8988T (cell line): Measurements from ENCODE around the gene CNGA3.

ENCODE experiments used
- DNase-seq: peaks from one replicate; pipeline ENCODE4 v3.0.0; 2011

The CNGA3 gene

DNA sequence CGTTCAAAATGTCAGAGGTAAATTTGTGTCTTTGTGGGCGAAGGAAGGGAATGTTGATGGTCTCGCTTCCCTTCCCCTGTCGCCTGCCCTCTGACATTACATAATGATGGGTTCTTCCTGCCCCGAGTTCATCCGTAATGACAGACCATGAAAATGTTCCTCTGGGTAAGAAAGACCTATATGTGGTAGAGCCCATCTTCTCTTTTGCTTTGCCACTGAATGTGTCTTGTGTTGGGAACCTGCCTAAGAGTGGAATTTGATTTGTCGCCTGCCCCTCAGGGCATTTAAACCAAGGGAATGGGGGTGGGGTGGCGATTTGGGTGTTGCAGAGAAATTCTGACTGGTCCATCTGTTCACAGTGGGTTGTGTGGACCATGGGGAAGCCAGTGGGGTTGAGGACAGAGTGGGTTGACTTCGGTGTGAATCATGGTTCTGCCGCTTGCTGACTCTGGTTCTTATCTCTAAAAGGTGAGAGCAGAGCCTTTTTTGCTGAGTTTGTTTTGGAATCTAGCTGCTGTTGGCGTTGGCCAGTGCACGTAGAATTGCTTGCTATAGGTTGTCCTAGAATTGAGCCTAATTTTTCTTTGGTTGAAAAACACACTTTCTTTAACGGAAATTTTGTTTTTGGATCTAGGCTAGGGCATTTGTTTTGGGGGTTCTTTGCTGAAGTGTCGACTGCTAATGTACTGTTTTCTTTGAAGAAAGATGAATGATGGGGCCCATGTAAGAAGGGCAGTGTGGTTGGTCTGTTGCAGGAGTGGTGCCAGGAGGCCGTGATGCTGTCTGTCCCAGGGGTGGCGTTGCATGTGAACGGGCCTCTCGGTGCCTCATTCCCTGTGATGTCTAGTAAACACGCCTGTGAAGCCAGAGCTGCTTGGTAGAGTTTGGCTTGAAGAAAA is 99.7 kb downstream of the CNGA3 start:
- no peak for DNase-seq

DNA sequence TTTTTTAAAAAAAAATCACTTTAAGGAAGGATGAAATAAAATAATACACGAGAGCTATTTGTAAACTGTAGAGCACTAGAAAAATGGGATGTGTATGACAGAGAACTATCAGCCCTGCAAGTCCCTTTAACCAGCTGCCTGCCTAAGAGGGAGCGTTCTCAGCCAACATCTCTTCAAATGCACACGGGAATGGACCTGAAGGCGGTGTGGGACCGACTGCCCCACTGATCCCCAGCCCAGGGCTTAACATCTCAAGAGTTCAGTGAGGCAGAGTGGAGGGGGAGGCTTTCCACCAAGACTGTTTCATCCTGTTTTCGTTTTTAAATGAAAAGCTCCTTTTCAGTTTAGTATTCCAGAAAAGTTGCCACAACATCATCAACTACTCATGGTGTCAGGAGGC is 100.6 kb downstream of the CNGA3 start:
- no peak for DNase-seq
